B cell (primary cell): ENCODE results near the gene SLC6A4. TPM values are rescaled to one million over a fixed set of nuclear protein-coding genes. Genes with fewer than 3 reads are reported as not detected.

Experiments used
- ATAC-seq: fragments of 200-7000 bp; cut with Tn5 transposase; one replicate; pipeline ENCODE4 v1.10.0; 2021; ENCODE audit warnings: low read depth, mild to moderate bottlenecking, moderate number of reproducible peaks, moderate library complexity
- CTCF ChIA-PET: fragments of 350-600 bp; sonication (Branson Sonifier 250); formaldehyde crosslinking; loops from one replicate; lab custom pipeline; 2021; ENCODE audit warnings: antibody characterized with exemption, inconsistent platforms; lab: Charles Lee
- POLR2A ChIA-PET: fragments of 350-600 bp; sonication (Branson Sonifier 250); formaldehyde crosslinking; loops from one replicate; lab custom pipeline; 2021; ENCODE audit warnings: antibody characterized with exemption; lab: Charles Lee
- DNase-seq: peaks from one replicate; pipeline ENCODE4 v3.0.0; 2013
- H2AFZ ChIP-seq: 2 replicates; pipeline ENCODE4 v1.6.1; 2012; ENCODE audit warnings: mild to moderate bottlenecking, low read depth, low read length; ENCODE audit not compliant: insufficient read depth, poor library complexity, severe bottlenecking
- H3K27ac ChIP-seq, 2 donors: 1 replicate in 1 of 2; 2 replicates in 1 of 2; pipeline ENCODE4 v1.5.1; 2012 to 2013; ENCODE audit warnings: low read length in 2 of 2, mild to moderate bottlenecking in 2 of 2, moderate library complexity in 1 of 2
- H3K27me3 ChIP-seq, 4 experiments: fragments of 200-600 bp in 1 of 4; sonication (generic) in 1 of 4; replicated peaks in 1 of 4; 1 replicate in 2 of 4; 2 replicates in 2 of 4; pipeline versions ENCODE4 v1.6.1 to v1.7.0; 2013 to 2016; ENCODE audit warnings: low read length in 3 of 4, mild to moderate bottlenecking in 2 of 4, mixed read lengths in 1 of 4, moderate library complexity in 1 of 4; ENCODE audit not compliant: insufficient read depth in 4 of 4, control insufficient read depth in 3 of 4; ENCODE audit errors: control extremely low read depth in 1 of 4
- H3K36me3 ChIP-seq, 2 experiments: replicated peaks in 1 of 2; 1 replicate in 1 of 2; 2 replicates in 1 of 2; pipeline versions ENCODE4 v1.6.1 to v1.7.1; 2013; ENCODE audit warnings: low read length in 1 of 2; ENCODE audit not compliant: insufficient read depth in 2 of 2, control insufficient read depth in 1 of 2; ENCODE audit errors: control extremely low read depth in 1 of 2, extremely low read depth in 1 of 2
- H3K4me1 ChIP-seq, 2 donors: fragments of 200-600 bp in 1 of 2; sonication (generic) in 1 of 2; 1 replicate in 1 of 2; 2 replicates in 1 of 2; pipeline versions ENCODE4 v1.5.1 to v1.6.1; 2013 to 2017; ENCODE audit warnings: low read length in 2 of 2; ENCODE audit not compliant: control insufficient read depth in 2 of 2, insufficient read depth in 2 of 2
- H3K4me2 ChIP-seq: replicated peaks from 2 replicates; pipeline ENCODE3; 2012; ENCODE audit warnings: mild to moderate bottlenecking, low read depth, low read length; ENCODE audit not compliant: poor library complexity, severe bottlenecking
- H3K4me3 ChIP-seq, 5 experiments: fragments of 200-600 bp in 1 of 5; sonication (generic) in 1 of 5; 1 replicate in 3 of 5; 2 replicates in 2 of 5; pipeline versions ENCODE4 v1.5.1 to v1.7.0; 2011 to 2016; ENCODE audit warnings: low read length in 4 of 5, mild to moderate bottlenecking in 4 of 5, low read depth in 2 of 5, control low read depth in 1 of 5, moderate library complexity in 1 of 5; ENCODE audit not compliant: insufficient read depth in 1 of 5; ENCODE audit errors: control extremely low read depth in 1 of 5, extremely low read depth in 1 of 5
- H3K79me2 ChIP-seq: fragments of 200-600 bp; sonication (generic); one replicate; pipeline ENCODE4 v1.6.0; 2016; ENCODE audit warnings: low read length; ENCODE audit not compliant: control insufficient read depth, insufficient read depth
- H3K9ac ChIP-seq: fragments of 200-600 bp; sonication (generic); 2 replicates; pipeline ENCODE4 v1.6.1; 2017; ENCODE audit warnings: mild to moderate bottlenecking, low read length, moderate library complexity
- H3K9me3 ChIP-seq, 3 donors: one replicate each; pipeline versions ENCODE4 v1.6.1 to v1.7.1; 2013; ENCODE audit warnings: low read length in 2 of 3; ENCODE audit not compliant: control insufficient read depth in 2 of 3, insufficient read depth in 1 of 3; ENCODE audit errors: control extremely low read depth in 1 of 3
- H4K20me1 ChIP-seq: 2 replicates; pipeline ENCODE4 v1.6.0; 2012; ENCODE audit warnings: mild to moderate bottlenecking, low read length; ENCODE audit not compliant: insufficient read depth, control insufficient read depth, poor library complexity, severe bottlenecking
- H3K27ac Mint-ChIP-seq: one replicate; pipeline ENCODE4 v1.8.0; 2021; ENCODE audit warnings: mixed read lengths
- H3K27me3 Mint-ChIP-seq: one replicate; pipeline ENCODE4 v1.8.0; 2021; ENCODE audit warnings: mixed read lengths
- H3K4me1 Mint-ChIP-seq: one replicate; pipeline ENCODE4 v1.8.0; 2021; ENCODE audit warnings: mixed read lengths
- H3K4me3 Mint-ChIP-seq: one replicate; pipeline ENCODE4 v1.8.0; 2021; ENCODE audit warnings: mixed read lengths
- H3K9me3 Mint-ChIP-seq: one replicate; pipeline ENCODE4 v1.8.0; 2022; ENCODE audit warnings: mixed read lengths; ENCODE audit not compliant: insufficient read depth
- EZH2 ChIP-seq: IDR thresholded peaks from 2 replicates; pipeline ENCODE4 v1.6.1; 2012; ENCODE audit warnings: borderline replicate concordance, low read depth, mild to moderate bottlenecking, moderate library complexity, low read length; ENCODE audit not compliant: insufficient read depth, poor library complexity, severe bottlenecking
- WGBS: methylation state at CpG from one replicate; pipeline ENCODE4 v1.1.5; 2013; ENCODE audit warnings: missing lambda C conversion rate; ENCODE audit not compliant: insufficient coverage; 5-methylcytosine and 5-hydroxymethylcytosine counted together
- intact Hi-C: fragments of 100-400 bp; cut with micrococcal nuclease; formaldehyde crosslinking; loops from one replicate; pipeline ENCODE4 v1.10.0; 2022
- polyA plus RNA-seq: library from polyadenylated mRNA; depleted of rRNA; stranded (reverse); fragments of >200 nt; gene quantifications from 2 replicates; pipeline ENCODE4 v1.2.3, GENCODE V29; 2012
- total RNA-seq, 2 donors: library from RNA; stranded (reverse); fragments of 120-200 nt in 1 of 2; gene quantifications; 1 replicate in 1 of 2; 2 replicates in 1 of 2; pipeline versions ENCODE4 v1.2.3 to v1.2.4, GENCODE V29; 2013 to 2022
- TF ChIP-seq, protein P1 (sequence below): fragments of 200-600 bp; IDR thresholded peaks from one replicate; pipeline ENCODE4 v1.8.0; 2022; ENCODE audit warnings: antibody characterized with exemption, mild to moderate bottlenecking

SLC6A4 gene
- total and polyA plus RNA-seq, 2 donors (not counting 1 experiment from before 2014, with no cell fraction given), result not detected

- Histone ChIP-seq H3K27ac (no peak overlapping the region), H3K36me3 (no peaks in the 10 kb centered on the region), H3K9ac (no peak overlapping the region), H3K79me2 (no peaks in the 10 kb centered on the region), H4K20me1 (no peaks in the 10 kb centered on the region), H3K27me3 (peaks cover 0 to 3% (median 0%) of the 10 kb centered on the region in 4 experiments), H3K4me2 (no peak overlapping the region), H3K9me3 (no peaks in the 10 kb centered on the region), H2AFZ (no peak overlapping the region), H3K4me1 (no peaks in the 10 kb centered on the region), H3K4me3 (no peak overlapping the region)
- WGBS, result 100% methylated on average over 2 of the region's 3 CpGs
- TF ChIP-seq, protein P1, sequence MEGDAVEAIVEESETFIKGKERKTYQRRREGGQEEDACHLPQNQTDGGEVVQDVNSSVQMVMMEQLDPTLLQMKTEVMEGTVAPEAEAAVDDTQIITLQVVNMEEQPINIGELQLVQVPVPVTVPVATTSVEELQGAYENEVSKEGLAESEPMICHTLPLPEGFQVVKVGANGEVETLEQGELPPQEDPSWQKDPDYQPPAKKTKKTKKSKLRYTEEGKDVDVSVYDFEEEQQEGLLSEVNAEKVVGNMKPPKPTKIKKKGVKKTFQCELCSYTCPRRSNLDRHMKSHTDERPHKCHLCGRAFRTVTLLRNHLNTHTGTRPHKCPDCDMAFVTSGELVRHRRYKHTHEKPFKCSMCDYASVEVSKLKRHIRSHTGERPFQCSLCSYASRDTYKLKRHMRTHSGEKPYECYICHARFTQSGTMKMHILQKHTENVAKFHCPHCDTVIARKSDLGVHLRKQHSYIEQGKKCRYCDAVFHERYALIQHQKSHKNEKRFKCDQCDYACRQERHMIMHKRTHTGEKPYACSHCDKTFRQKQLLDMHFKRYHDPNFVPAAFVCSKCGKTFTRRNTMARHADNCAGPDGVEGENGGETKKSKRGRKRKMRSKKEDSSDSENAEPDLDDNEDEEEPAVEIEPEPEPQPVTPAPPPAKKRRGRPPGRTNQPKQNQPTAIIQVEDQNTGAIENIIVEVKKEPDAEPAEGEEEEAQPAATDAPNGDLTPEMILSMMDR, result no peak
- TF ChIP-seq EZH2, result no peak
- Mint-ChIP-seq H3K4me3 (no peak overlapping the region), H3K27ac (no peak overlapping the region), H3K9me3 (no peaks in the 10 kb centered on the region), H3K4me1 (peaks cover 3% of the 10 kb centered on the region), H3K27me3 (peaks cover 7% of the 10 kb centered on the region)
- no peak for ATAC-seq
- intact Hi-C loops, result no loop called here
- ChIA-PET POLR2A (no interaction called here), CTCF (no interaction called here)
- DNase-seq, result no peak
Observed at GRCh38 chr17:30225112-30225511, 10.4 kb downstream of the SLC6A4 start.

GRCh38 chr17:30224419-30224960 lies 11.0 kb downstream of the SLC6A4 start:
- H3K36me3 ChIP-seq, result no peaks in the 10 kb centered on the region
- H3K27ac ChIP-seq, result no peak overlapping the region
- no peak for DNase-seq
- no peaks in the 10 kb centered on the region for H3K79me2 ChIP-seq
- H3K27me3 Mint-ChIP-seq, result peaks cover 7% of the 10 kb centered on the region
- no peak overlapping the region for H3K27ac Mint-ChIP-seq
- no peak overlapping the region for H2AFZ ChIP-seq
- H3K27me3 ChIP-seq, result peaks cover 0 to 3% (median 0%) of the 10 kb centered on the region in 4 experiments
- H3K9me3 Mint-ChIP-seq, result no peaks in the 10 kb centered on the region
- ChIA-PET CTCF (interaction anchor here (1.4 kb wide), 1 partner anchor 120 kb away, joined by 3 read pairs; no protein-coding TSS in a partner anchor), POLR2A (no interaction called here)
- intact Hi-C loops, result no loop called here
- H3K9ac ChIP-seq, result no peak overlapping the region
- no peaks in the 10 kb centered on the region for H3K9me3 ChIP-seq
- no peak overlapping the region for H3K4me3 ChIP-seq
- no peaks in the 10 kb centered on the region for H3K4me1 ChIP-seq
- 84% methylated on average over 7 of the region's 8 CpGs for WGBS
- no peak for ATAC-seq
- H3K4me1 Mint-ChIP-seq, result no peaks in the 10 kb centered on the region
- TF ChIP-seq, protein P1, result no peak
- no peak for TF ChIP-seq EZH2
- no peak overlapping the region for H3K4me2 ChIP-seq
- H4K20me1 ChIP-seq, result no peaks in the 10 kb centered on the region
- H3K4me3 Mint-ChIP-seq, result no peak overlapping the region
